Hematopoietic multipotent progenitor cell treated with erythropoietin and hydrocortisone succinate and interleukin-3 and kit ligand, for 8 days (in vitro differentiated cells): ENCODE results near the gene SIK1.
"Not testable (repeated sequence)": the region's sequence is repeated elsewhere in the genome, so short reads cannot be mapped to it uniquely, and the experiment has no call there.

Experiments
- DNase-seq: peaks from one replicate; pipeline ENCODE4 v3.0.0-alpha.2; 2015

The SIK1 gene

DNA sequence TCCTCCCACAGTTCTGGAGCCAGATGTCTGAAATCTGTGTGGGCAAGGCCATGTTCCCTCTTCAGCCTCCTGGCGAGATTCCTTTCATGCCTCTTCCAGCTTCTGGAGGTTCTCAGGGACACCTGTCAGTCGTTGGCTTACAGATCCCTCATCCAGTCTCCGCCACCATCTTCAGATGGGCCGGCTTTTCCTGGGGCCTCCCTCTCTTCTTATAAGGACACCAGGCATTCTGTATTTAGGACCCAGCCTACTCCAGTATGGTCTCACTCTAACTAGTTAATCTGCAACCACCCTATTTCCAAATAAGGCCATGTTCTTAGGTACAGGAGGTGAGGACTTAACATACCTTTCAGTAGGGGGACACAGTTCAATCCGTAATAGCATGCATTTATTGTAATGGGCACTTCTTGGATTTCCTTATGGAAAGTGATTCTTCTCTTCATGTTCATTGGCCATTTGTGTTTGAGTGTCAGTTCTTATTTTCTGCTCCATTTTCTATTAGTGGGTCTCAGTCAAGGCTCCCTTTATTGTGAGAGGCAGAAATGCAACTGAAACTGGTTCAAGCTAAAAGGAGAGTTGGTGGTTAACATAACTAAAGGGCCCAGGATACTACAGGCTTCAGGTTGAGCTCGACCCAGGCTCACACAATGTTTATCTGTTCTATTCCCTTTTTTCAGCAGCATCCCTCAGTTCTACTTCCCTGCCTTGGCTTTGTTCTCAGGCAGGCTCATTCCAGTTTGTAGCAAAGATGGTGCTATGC, 12.6 kb upstream of the SIK1 start:
- not testable (repeated sequence) for DNase-seq

DNA sequence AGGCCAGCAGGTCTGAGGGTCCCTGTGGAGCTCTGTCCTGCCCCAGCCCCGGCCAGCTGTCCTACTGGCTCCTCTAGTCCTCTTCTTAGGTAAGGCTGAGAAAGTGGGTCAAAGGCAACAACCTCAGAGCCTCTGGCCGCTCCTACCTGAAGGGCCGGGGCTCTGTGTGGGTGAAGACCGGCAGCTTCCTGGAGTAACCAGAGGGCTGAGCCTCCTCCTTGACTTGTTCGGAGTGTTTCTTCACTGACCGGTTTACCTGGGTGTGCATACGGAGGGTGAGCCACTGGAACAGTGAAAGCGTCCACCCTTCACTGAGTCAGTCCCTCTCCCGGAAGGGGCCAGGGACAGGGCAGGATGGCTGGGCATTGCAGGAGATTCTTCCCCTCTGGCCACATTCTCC, 9.3 kb upstream of the SIK1 start:
- DNase-seq, result not testable (repeated sequence)

DNA sequence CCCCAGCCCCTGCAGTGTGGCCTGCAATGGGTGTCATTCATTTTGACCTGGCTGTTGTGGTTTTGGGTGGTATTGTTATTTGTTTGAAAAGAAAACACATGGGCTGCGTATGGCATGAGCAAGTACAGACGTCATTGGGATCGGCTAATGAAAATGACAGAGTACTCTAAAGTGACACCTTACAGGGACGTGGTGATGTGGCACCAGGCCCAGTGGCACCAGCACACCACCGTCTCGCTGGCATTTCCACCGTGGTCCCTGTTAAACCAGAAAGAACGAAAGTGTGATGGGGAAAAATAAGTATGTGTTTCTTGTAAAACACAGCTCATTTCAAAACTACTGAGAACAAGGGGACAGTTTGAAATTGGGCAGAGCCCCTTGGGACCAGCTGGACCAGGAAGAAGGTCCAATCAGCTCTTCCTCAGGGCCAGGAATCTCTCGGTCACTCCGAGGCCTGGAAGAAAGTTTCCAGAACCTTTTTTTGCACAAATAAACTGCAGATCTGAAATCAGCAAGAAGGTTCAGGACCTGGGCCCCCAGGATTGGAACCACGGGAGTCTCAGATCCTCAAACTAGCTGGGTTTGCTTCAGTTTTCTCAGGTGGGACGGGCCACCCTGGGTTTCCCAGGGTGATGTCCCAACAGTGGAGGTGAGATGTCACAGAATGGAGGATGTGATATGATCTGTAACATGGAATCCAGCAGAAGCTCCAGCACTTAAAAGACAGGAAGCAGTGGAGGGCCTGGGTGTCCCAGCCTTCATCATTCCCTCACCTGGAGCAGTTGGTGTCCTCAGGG, 6.6 kb upstream of the SIK1 start:
- not testable (repeated sequence) for DNase-seq

DNA sequence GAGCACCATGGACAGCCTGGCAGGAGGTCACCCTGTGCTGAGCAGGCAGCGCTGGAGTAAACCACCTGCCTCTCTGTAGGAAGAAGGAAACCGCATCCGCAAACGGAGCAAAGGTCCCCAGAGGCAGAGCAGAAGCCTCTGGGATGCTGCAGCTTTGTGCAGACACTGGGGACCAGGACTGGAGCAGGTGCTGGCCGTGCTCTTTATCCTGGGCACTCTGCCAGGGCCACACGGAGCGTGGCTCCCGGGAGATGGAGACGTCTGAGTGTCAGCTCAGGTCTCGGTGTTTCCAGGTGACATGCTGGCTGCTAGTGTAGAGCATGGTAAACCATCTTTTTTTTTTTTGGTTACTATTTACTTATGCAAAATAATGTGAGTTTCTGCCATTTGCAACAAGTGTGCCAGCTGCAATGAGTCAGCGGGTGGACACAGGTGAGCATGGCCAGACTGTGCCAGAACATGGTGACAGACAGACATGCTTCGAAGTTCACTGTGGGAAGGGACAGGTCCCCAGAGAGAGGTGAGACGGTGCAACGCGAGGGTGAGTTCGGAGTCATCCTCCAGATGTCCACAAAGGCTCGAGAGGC, 4.0 kb upstream of the SIK1 start:
- not testable (repeated sequence) for DNase-seq

DNA sequence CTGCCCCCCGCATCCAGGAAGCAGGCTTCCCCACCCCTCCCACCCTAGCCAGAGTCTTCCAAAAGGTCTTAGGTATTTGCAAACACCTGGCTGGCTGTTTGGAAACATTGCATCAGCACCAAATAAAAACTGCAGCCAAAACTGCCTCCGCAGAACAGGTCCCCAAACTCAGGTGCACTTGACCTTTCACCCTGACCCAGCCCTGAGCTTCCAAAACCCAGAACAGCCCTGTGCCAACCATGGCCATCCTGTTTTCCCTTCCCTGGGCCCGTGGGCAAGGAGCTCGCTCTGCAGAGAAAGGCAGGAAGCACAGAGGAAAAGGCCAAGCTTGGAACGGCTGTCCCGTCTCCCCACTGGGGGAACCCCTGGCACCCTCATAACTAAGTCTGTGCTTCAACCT, 2.0 kb upstream of the SIK1 start:
- DNase-seq, result not testable (repeated sequence)

DNA sequence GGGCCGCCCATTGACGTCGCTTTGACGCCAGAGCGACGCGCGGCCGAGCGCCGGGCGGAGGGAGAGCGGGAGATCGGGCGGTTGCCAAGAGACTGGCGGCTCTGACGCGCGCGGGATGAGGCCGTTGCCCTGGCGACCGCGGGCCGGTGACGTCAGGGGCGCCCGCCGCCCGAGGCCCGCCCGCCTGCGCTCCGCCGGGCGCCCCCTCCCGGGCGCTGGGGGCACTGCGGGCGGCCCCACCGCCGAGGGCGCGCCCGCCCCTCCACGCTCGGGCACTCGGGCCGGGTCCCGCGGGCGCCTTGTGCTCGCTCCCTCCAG, 270 bp upstream of the SIK1 start:
- not testable (repeated sequence) for DNase-seq

DNA sequence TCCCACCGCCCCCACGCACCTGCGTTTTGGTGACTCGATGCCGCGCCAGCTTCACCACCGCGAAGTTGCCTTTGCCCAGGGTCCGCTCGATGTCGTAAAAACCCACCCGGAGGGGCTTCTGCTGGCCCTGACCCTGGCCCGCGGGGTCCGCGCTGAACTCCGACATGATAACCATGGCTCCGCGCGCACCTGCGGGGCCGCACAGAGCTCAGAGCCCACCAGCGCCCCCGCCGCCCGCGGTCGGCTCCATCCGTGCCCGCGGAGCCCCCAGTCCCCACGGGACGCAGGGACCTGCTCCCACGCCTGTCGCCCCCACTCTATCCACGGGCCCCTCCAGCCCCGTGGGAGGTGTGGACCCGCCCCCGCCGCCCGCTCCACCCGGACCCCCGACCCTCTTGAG, 927 bp downstream of the SIK1 start:
- not testable (repeated sequence) for DNase-seq

DNA sequence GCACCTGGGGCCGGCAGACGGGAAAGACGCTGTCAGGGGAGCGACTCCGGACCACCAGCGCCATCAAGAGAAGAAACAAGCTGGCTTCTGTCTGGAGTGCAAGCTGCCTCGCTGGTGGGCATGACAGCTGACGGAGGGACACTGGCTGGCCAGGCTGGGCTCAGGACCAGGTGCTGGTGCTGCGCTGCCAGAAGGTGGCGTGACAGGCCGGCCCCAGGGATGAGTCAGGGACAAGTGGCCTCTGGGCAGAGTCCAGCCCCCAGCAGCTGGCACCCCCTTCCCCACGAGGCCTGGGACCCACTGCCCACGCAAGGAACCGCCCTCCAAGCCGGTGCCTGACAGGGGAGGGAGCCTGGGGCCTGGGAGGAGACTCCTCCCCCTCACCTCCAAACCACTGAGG, 7.5 kb downstream of the SIK1 start:
- DNase-seq, result not testable (repeated sequence)

DNA sequence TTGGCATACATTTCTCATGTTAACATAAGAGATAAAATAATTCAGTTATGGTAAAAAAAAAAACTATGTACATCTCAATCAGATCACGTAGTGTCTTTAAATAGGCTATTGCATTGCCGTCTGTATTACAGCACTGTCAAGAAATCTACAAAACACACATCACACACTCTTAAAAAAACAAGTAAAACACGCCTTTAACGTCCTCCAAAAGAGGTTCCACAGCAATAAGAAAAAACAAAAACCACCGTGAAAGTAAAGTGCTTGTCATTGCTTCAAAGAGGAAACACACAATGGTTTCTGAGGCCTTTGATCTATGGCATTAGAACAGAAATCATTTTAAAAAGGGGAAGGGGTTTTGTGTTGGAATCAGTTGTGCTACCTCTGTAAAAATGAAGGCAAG, 12.4 kb downstream of the SIK1 start:
- DNase-seq, result not testable (repeated sequence)

DNA sequence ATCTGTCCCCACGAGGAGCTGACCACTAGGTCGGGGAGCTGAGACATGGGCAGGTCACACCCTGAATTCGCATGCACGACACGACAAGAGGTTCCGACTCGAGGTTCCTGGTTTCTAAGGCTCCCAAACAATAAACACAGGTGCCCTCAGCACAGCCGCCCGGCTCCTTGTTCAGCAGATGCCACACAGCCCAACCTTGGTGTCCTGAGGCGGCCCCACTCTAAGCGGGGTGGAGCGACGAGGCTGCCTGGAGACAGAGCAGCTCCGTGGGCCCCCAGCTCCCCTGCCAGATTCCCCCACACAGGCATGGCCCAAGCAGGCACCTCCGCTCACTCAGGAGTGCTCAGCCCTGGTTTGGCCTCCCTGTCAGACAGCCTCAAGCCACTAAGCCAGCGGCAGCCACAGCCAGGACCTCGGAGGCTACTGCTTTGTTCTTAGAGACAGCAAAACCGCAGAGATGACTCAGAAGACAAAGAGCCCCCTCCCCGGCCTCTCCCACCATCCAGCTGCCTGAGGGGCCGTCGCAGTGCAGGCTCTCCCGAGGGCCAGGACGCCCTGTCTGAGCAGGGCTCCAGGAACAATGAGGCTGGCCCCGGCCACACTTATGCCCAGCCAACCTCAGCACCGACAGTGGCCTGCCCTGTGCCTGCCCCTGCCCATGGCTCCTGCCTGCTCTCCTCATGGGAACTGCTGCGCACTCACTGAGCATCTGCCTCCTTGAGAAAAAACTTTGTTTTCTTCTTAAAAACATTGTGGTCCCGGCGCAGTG, 14.7 kb downstream of the SIK1 start:
- not testable (repeated sequence) for DNase-seq

DNA sequence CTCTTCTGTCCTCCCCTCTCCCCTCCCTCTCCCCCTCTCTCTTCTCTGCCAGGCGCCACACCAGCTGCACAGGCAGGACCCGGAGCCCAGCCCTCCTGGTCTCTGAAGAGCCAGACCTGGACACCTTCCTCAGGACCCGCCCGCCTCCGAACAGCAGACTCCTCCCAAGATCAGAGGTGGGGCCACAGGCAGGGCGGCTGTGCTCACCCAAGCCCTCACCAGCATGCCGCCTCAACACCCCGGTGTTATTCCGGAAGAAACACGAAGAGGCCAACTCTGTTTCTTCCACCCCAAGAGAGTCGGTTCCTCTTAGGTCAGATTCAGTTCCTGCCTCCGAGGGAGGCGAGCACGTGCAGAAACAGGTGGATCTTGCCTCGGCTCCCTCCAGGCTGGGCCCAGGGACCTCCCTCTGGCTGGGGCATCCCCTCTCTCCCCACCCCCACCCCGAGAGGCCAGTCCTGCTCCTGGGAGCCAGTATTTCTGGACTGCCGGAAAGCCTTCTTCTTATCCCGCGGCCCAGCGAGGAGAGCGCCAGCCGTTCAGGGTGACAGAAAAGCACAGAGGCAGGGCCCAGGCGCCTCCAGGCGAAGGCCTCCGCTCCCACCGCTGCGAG, 16.4 kb downstream of the SIK1 start:
- DNase-seq, result not testable (repeated sequence)

DNA sequence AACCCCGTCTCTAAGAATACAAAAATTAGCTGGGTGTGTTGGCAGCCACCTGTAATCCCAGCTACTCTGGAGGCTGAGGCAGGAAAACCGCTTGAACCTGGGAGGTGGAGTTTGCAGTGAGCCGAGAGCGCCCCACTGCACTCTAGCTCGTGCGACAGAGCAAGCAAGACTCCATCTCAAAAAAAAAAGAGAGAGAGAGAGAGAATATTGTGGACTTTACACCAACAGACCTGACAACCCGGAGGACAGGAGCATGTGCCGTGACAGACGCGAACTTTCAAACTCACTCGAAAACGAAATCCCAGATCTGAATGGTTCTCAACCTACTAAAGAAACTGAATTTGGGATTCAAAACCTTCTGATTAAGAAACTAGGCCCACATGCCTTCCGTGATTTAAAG, 19.8 kb downstream of the SIK1 start:
- not testable (repeated sequence) for DNase-seq

DNA sequence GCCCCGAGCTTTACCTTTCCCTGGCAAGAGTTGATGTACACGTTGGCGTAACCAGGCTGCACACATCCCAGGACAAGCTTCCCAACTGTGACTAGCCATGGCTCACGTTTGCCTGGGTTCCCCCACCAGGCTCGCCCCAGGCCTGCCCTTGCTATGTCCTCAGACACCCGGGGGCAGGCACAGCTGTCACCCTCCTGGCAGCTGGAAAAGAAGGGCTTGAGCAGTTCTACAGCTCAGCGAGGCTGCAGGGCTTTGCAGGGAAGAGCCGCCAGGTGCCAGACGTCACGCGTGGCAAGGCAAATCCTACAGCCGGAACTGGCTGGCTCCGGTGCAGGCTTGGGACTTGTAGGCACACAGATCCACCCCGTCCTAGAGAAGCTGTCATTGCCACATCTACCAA, 22.5 kb downstream of the SIK1 start:
- not testable (repeated sequence) for DNase-seq

DNA sequence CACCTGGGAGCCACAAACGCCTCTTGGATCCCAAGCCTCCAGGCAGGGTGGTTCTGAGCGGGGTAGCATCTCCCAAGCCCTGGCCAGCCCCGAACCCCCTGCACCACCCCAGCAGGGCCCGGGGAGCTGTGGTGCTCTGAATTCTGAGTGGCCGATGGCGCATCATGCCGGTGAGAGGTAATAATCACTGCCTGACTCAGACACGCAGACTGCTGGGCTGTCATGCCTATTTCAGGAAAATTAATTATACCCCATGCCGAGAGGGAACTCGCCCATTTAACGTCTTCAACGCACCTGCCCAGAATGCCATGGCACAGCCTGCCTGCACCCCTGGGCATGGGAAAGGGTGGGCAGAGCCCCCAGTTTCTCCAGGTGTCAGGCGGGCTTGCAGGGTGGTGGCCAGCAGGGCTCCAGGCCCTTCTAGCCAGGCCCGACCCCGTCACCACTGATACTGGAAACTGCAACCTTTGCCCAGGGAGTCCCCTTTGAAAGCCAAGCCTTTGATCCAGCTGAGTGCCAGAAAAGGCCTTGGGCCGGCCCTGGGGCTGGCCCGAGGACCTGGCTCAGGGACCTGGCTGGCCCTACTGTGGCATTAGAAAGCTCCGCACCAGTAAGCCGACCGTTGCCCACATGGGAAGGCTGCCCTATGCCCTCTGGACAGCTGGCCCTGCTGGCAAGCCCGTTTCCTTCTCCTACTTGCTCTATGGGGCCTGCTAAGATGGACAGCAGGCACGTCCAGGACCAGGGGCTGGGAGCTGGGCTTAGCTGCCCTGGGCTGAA, 23.1 kb downstream of the SIK1 start:
- not testable (repeated sequence) for DNase-seq

DNA sequence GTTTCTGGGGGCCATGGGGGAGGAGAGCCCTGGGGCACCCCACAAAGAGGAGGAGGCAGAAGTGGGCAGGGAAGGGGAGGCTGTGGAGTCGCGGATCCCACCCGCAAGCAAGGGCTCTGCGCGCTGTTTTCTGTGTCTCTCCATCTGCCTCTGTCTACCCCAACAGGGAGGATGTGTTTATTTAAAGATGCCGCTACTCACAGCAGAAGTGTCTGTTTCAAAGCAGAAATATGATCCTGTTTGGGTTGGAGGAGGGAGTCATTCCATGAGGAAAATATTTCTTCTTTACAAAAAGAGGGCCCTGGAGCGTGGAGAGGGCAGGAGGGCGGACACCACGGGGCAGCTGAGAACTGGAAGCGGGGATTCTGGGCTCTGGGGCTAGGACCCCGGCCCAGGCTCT, 25.8 kb downstream of the SIK1 start:
- not testable (repeated sequence) for DNase-seq

DNA sequence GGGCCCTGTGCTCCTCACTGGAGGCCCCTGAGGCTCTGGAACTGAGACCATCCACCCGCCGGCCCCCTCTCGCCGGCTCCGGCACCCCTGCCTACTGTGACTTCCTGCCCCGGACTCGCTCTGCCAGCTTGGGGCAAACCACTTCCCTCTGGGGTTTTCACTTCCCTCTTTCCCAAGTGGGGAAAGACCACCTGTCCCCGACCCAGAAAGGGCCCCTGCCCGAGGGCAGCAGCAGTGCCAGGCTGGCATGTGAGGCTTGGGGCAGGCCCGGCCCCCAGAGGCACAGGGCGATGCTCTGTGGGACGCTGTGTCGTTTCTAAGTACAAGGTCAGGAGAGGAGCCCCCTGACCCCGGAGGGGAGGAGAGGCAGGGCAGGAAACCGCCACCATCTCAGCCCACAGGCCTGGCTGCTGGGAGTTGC, 27.3 kb downstream of the SIK1 start:
- DNase-seq, result not testable (repeated sequence)

DNA sequence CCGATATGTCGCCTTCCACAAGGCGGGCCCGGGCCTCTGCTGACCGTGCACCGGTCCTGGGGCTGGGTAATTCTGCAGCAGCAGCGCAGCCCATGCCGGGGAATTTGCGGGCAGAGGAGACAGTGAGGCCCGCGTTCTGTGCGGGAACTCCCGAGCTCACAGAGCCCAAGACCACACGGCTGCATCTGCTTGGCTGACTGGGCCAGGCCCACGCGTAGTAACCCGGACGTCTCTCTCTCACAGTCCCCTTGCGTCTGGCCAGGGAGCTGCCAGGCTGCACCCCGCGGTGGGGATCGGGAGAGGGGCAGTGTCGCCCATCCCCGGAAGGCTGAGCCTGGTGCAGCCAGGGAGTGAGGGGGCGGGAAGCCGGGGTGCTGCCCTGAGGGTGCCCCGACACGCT, 27.8 kb downstream of the SIK1 start:
- DNase-seq, result not testable (repeated sequence)

DNA sequence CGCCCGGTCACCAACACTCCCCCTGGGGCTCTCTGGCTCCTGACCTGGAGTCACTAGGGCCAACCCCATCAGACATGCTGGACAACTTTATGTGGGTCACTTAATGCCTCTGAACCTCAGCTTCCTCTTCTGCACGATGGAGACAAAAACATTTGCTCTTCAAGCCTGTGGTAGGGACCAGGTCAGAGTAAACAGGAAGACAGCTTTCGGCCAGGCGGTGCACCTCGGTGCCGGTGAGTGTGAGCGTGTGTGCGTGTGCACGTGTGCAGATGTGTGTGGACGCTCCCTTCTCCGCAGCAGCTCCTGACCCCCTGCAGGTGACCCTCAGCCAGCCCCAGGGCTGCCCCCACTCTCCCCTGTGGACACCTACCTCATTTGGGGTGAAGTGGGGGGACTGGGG, 28.4 kb downstream of the SIK1 start:
- not testable (repeated sequence) for DNase-seq

DNA sequence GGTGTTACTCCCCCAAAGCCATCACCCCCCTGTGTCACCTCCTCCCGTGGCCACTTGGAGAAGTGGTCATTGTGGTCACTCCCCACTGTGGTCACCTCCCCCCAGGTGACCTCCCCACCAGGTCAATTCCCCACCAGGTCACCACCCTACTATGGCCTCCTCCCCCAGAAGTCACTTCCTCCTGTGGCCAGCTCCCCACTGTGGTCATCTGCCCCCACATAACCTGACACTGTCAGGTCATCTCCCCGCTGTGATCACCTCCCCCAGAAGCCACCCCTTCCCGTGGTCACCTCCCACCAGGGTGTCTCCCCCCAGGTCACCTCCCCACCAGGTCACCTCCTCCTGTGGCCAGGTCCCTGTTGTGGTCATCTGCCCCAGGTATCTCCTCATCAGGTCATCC, 28.9 kb downstream of the SIK1 start:
- not testable (repeated sequence) for DNase-seq

DNA sequence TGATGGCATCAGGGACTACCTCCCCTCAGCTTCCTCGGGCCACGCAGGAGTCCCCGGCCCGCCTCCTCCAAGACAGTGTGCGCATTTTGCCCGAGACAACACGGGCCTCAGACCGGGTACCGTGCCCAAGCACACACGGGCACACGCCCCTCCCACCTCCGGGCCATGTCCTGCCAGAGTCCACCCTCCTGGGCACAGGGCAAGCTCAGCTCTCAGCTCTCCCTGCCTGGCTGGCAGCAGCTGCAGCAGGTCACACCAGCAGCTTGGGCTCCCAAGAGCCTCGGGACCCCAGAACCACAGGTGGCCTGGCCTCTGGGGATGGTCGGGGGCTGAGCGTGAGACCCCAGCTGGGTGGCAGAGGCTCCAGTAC, 29.5 kb downstream of the SIK1 start:
- DNase-seq, result not testable (repeated sequence)

DNA sequence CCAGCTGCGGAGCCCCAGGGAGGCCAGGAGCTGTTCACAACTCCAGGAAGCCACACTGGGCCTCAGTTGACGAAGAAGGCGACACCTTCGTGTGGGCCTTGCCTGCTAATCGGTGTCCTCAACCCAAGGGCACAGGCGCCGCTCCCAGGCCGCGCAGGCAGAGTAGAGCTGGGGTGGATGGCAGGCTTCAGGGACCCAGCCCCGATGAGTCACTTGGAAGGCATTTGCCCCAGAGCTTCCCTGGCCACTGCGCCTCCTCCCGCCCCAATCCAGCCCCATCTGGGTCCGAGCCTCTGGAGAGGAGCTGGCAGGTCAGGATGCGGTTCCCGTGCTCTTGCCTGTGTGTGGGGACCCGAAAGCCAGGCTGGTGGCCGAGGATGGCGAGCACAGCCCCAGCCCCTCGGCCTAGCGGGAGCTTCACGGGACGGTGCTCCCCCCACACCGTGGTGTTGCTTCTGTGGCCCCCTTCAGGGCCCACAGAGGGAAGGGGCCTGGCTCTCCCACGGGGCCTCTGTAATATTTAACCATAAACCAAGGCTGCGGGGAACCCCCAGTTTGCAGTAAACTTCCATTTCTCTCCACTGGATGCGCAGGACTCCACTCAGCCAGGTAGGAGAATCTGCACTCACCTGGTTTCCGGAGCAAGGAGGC, 30.0 kb downstream of the SIK1 start:
- DNase-seq, result not testable (repeated sequence)
